Right cardiac atrium (tissue), 5 donors: ENCODE measurements around the gene CNIH1. TPM values are rescaled to one million over a fixed set of nuclear protein-coding genes. Genes with fewer than 3 reads are reported as not detected.
"Not testable (repeated sequence)": the region's sequence is repeated elsewhere in the genome, so short reads cannot be mapped to it uniquely, and the experiment has no call there.

ENCODE experiments used
- ATAC-seq, 2 donors: fragments of 200-7000 bp; cut with Tn5 transposase; one replicate each; pipeline versions ENCODE4 v1.8.0 to v1.9.1; 2020; ENCODE audit warnings: moderate library complexity in 2 of 2, mild to moderate bottlenecking in 1 of 2
- DNase-seq, 3 donors: peaks; one replicate each; pipeline ENCODE4 v3.0.0-alpha.2; 2020
- H3K27ac ChIP-seq: one replicate; pipeline ENCODE4 v1.5.1; 2013; ENCODE audit warnings: mild to moderate bottlenecking, low read length, control low read depth, moderate library complexity
- H3K27me3 ChIP-seq: one replicate; pipeline ENCODE4 v1.6.1; 2013; ENCODE audit not compliant: control insufficient read depth, insufficient read depth
- H3K4me1 ChIP-seq: one replicate; pipeline ENCODE4 v1.6.1; 2013; ENCODE audit warnings: low read length; ENCODE audit not compliant: control insufficient read depth, insufficient read depth
- H3K4me3 ChIP-seq: one replicate; pipeline ENCODE4 v1.5.1; 2013; ENCODE audit warnings: low read length, control low read depth
- H3K9me3 ChIP-seq: one replicate; pipeline ENCODE4 v1.6.1; 2013; ENCODE audit warnings: low read length; ENCODE audit not compliant: control insufficient read depth
- WGBS: extraction: QIAGEN DNeasy Blood & Tissue Kit; methylation state at CpG from one replicate; pipeline ENCODE4 v1.1.7; 2013; 5-methylcytosine and 5-hydroxymethylcytosine counted together
- intact Hi-C, 4 donors: fragments of 100-400 bp; cut with DNase I; formaldehyde crosslinking; loops; one replicate each; pipeline versions ENCODE4 v1.11.0 to v1.14.0; 2022 to 2023
- polyA plus RNA-seq: library from polyadenylated mRNA; stranded (reverse); fragments of 200-250 nt; gene quantifications from one replicate; pipeline ENCODE4 v1.2.3, GENCODE V29; 2013
- total RNA-seq, 4 donors: library from RNA; stranded (reverse); fragmentation: NEBNext Ultra II Directional; extraction: Animal tissue kit (Norgen Biotek cat#: 25700); gene quantifications; one replicate each; pipeline ENCODE4 v1.2.1, GENCODE V29; 2021
- donor health status: healthy with polysubstance abuse.
- donor health status: DM: no; HTN: yes; CAD: no.
- donor health status: DM: no; HTN: no; CAD: no.
- donor health status: DM: no; HTN: yes; CAD: no; lungs with severe emphysema.
- donor health status: DM: yes; HTN: yes; CAD: no.

Gene CNIH1
- total and polyA plus RNA-seq, 5 donors, result 92.2 to 114 (median 107) TPM

GRCh38 chr14:54465654-54466053 lies 24.5 kb upstream of the CNIH1 start:
- WGBS, result 66% methylated on average over 4 of the region's 4 CpGs
- ATAC-seq, result peak in 1 of 2 donors; percentile 31
- no peaks in the 10 kb centered on the region for H3K27me3 ChIP-seq
- intact Hi-C loops, result no loop called here
- H3K4me3 ChIP-seq, result no peak overlapping the region
- no peak overlapping the region for H3K27ac ChIP-seq
- H3K9me3 ChIP-seq, result no peaks in the 10 kb centered on the region
- no peaks in the 10 kb centered on the region for H3K4me1 ChIP-seq
- no peak for DNase-seq

GRCh38 chr14:54462048-54462447 lies 20.9 kb upstream of the CNIH1 start:
- Histone ChIP-seq H3K27ac (no peak overlapping the region), H3K4me1 (no peaks in the 10 kb centered on the region), H3K27me3 (no peaks in the 10 kb centered on the region), H3K4me3 (no peak overlapping the region), H3K9me3 (no peaks in the 10 kb centered on the region)
- WGBS, result 84% methylated on average over 5 of the region's 5 CpGs
- no peak for ATAC-seq
- intact Hi-C loops, result no loop called here
- no peak for DNase-seq

- intact Hi-C loops, result no loop called here
- no peak overlapping the region for H3K4me3 ChIP-seq
- ATAC-seq (no peak), DNase-seq (no peak)
- WGBS, result 90% methylated on average over 3 of the region's 3 CpGs
- no peak overlapping the region for H3K27ac ChIP-seq
- no peaks in the 10 kb centered on the region for H3K9me3 ChIP-seq
- no peaks in the 10 kb centered on the region for H3K4me1 ChIP-seq
- H3K27me3 ChIP-seq, result no peaks in the 10 kb centered on the region
Observed at GRCh38 chr14:54459106-54459505, 17.9 kb upstream of the CNIH1 start.

- ATAC-seq, H3K9me3 ChIP-seq, H3K4me3 ChIP-seq, H3K27me3 ChIP-seq, intact Hi-C loops, DNase-seq, H3K27ac ChIP-seq, H3K4me1 ChIP-seq: not testable (repeated sequence)
Observed at GRCh38 chr14:54458536-54458935, 17.4 kb upstream of the CNIH1 start.

- no peak overlapping the region for H3K4me3 ChIP-seq
- DNase-seq, result no peak
- no peaks in the 10 kb centered on the region for H3K4me1 ChIP-seq
- no peaks in the 10 kb centered on the region for H3K9me3 ChIP-seq
- WGBS, result 35% methylated on average over 3 of the region's 3 CpGs
- no peak for ATAC-seq
- no peaks in the 10 kb centered on the region for H3K27me3 ChIP-seq
- intact Hi-C loops, result no loop called here
- no peak overlapping the region for H3K27ac ChIP-seq
Observed at GRCh38 chr14:54457609-54457996, 16.4 kb upstream of the CNIH1 start.

GRCh38 chr14:54456820-54457608 lies 15.8 kb upstream of the CNIH1 start:
- intact Hi-C loops, H3K27ac ChIP-seq, ATAC-seq, DNase-seq, H3K9me3 ChIP-seq, H3K4me1 ChIP-seq, H3K27me3 ChIP-seq, H3K4me3 ChIP-seq: not testable (repeated sequence)
- 90% methylated on average over 1 of the region's 1 CpG for WGBS

GRCh38 chr14:54455363-54455762 lies 14.2 kb upstream of the CNIH1 start:
- H3K9me3 ChIP-seq, result no peaks in the 10 kb centered on the region
- ATAC-seq (no peak), DNase-seq (no peak)
- 87% methylated on average over 1 of the region's 1 CpG for WGBS
- H3K27me3 ChIP-seq, result no peaks in the 10 kb centered on the region
- intact Hi-C loops, result no loop called here
- no peak overlapping the region for H3K27ac ChIP-seq
- no peaks in the 10 kb centered on the region for H3K4me1 ChIP-seq
- no peak overlapping the region for H3K4me3 ChIP-seq

GRCh38 chr14:54453990-54454389 lies 12.8 kb upstream of the CNIH1 start:
- ATAC-seq, H3K4me3 ChIP-seq, DNase-seq, H3K27me3 ChIP-seq, H3K27ac ChIP-seq, H3K4me1 ChIP-seq, H3K9me3 ChIP-seq, intact Hi-C loops: not testable (repeated sequence)
- 89% methylated on average over 5 of the region's 5 CpGs for WGBS

GRCh38 chr14:54453252-54453651 lies 12.1 kb upstream of the CNIH1 start:
- 94% methylated on average over 3 of the region's 3 CpGs for WGBS
- ATAC-seq (no peak), DNase-seq (no peak)
- no peaks in the 10 kb centered on the region for H3K4me1 ChIP-seq
- no peaks in the 10 kb centered on the region for H3K9me3 ChIP-seq
- H3K27me3 ChIP-seq, result no peaks in the 10 kb centered on the region
- intact Hi-C loops, result no loop called here
- no peak overlapping the region for H3K27ac ChIP-seq
- no peak overlapping the region for H3K4me3 ChIP-seq

- no peak for DNase-seq
- Histone ChIP-seq H3K4me3 (no peak overlapping the region), H3K9me3 (no peaks in the 10 kb centered on the region), H3K27ac (no peak overlapping the region), H3K4me1 (no peaks in the 10 kb centered on the region), H3K27me3 (no peaks in the 10 kb centered on the region)
- intact Hi-C loops, result no loop called here
- 86% methylated on average over 3 of the region's 3 CpGs for WGBS
- no peak for ATAC-seq
Observed at GRCh38 chr14:54451961-54452360, 10.8 kb upstream of the CNIH1 start.

- no peak for ATAC-seq
- 87% methylated on average over 7 of the region's 7 CpGs for WGBS
- Histone ChIP-seq H3K27me3 (no peaks in the 10 kb centered on the region), H3K9me3 (no peaks in the 10 kb centered on the region), H3K4me1 (peaks cover 2% of the 10 kb centered on the region), H3K27ac (no peak overlapping the region), H3K4me3 (no peak overlapping the region)
- no peak for DNase-seq
- intact Hi-C loops, result no loop called here
Observed at GRCh38 chr14:54451121-54451601, 10.0 kb upstream of the CNIH1 start.

GRCh38 chr14:54450535-54450934 lies 9.4 kb upstream of the CNIH1 start:
- no peak overlapping the region for H3K4me3 ChIP-seq
- no peak for ATAC-seq
- H3K27ac ChIP-seq, result no peak overlapping the region
- intact Hi-C loops, result no loop called here
- no peaks in the 10 kb centered on the region for H3K27me3 ChIP-seq
- WGBS, result 66% methylated on average over 3 of the region's 3 CpGs
- no peak for DNase-seq
- H3K4me1 ChIP-seq, result peaks cover 2% of the 10 kb centered on the region
- H3K9me3 ChIP-seq, result no peaks in the 10 kb centered on the region
